Measurements from ENCODE around the gene PPP1R1A.

- TF ChIP-seq CTCF (IDR thresholded peaks at IDR 0.05 in 2 of 3, conservative IDR thresholded peaks at IDR 0.05 in 1 of 3; ENCODE audit: insufficient read depth in 2 of 3, low read depth in 1 of 3, low read length in 3 of 3) = no peak
- no peak for TF ChIP-seq ZFP30 (CRISPR knock-in tag; IDR thresholded peaks at IDR 0.05; ENCODE audit: borderline replicate concordance)
- TF ChIP-seq KAT7 (CRISPR knock-in tag; IDR thresholded peaks at IDR 0.05; ENCODE audit: borderline replicate concordance) = no peak
- no peak for TF ChIP-seq NFXL1 (CRISPR knock-in tag; IDR thresholded peaks at IDR 0.05)
- no peak for TF ChIP-seq NFE2L1 (tag; IDR thresholded peaks at IDR 0.05; ENCODE audit: borderline replicate concordance, low read depth)
- TF ChIP-seq SP2 (IDR thresholded peaks at IDR 0.05; ENCODE audit: extremely low read depth, low read depth, low read length, poor library complexity, severe bottlenecking) = no peak
- no peak for TF ChIP-seq KDM2B (CRISPR knock-in tag; IDR thresholded peaks at IDR 0.05)
- no peak for TF ChIP-seq CBFB (CRISPR knock-in tag; IDR thresholded peaks at IDR 0.05)
- TF ChIP-seq ZBTB34 (CRISPR knock-in tag; IDR thresholded peaks at IDR 0.05) = no peak
- no peak for TF ChIP-seq RAD21 (CRISPR knock-in tag; conservative IDR thresholded peaks at IDR 0.05 in 1 of 2, IDR thresholded peaks at IDR 0.05 in 1 of 2)
- no peak for TF ChIP-seq CHD2 (IDR thresholded peaks at IDR 0.05; ENCODE audit: low read depth, low read length)
- no peak for TF ChIP-seq TCF7L2 (IDR thresholded peaks at IDR 0.05; ENCODE audit: low read depth, low read length)
- TF ChIP-seq JUN (IDR thresholded peaks at IDR 0.05; ENCODE audit: borderline replicate concordance, low read depth, low read length) = no peak
- TF ChIP-seq JUN (CRISPR knock-in tag; IDR thresholded peaks at IDR 0.05; ENCODE audit: borderline replicate concordance) = no peak
- TF ChIP-seq POLR2A (conservative IDR thresholded peaks at IDR 0.05) = no peak
These were observed 1.1 kb downstream of the PPP1R1A start for GRCh38 chr12:54587315-54587873.
